Uterus (tissue), 4 donors: ENCODE results near the gene TSC2. TPM values are rescaled to one million over a fixed set of nuclear protein-coding genes. Genes with fewer than 3 reads are reported as not detected.
A peak's percentile ranks its signal among the peaks of the same experiment; 100 is the strongest.

Experiments
- DNase-seq, 2 donors: peaks; one replicate each; pipeline ENCODE4 v3.0.0-alpha.2; 2019 to 2020
- H3K27ac ChIP-seq, 2 donors: fragments of 200-600 bp; sonication (generic); 1 replicate in 1 of 2; 2 replicates in 1 of 2; pipeline ENCODE4 v1.5.1; 2016 to 2018
- H3K27me3 ChIP-seq, 2 donors: fragments of 200-600 bp; sonication (generic); one replicate each; pipeline ENCODE4 v1.5.1; 2018 to 2019; ENCODE audit warnings: control low read depth in 1 of 2
- H3K36me3 ChIP-seq, 2 donors: fragments of 200-600 bp; sonication (generic); one replicate each; pipeline ENCODE4 v1.5.1; 2019; ENCODE audit warnings: control low read depth in 1 of 2
- H3K4me1 ChIP-seq, 2 donors: fragments of 200-600 bp; sonication (generic); one replicate each; pipeline ENCODE4 v1.5.1; 2018 to 2019; ENCODE audit warnings: control low read depth in 1 of 2
- H3K4me3 ChIP-seq, 2 donors: fragments of 200-600 bp; sonication (generic); 1 replicate in 1 of 2; 2 replicates in 1 of 2; pipeline ENCODE4 v1.5.1; 2018 to 2019; ENCODE audit warnings: mild to moderate bottlenecking in 1 of 2
- H3K9me3 ChIP-seq, 2 donors: fragments of 200-600 bp; sonication (generic); one replicate each; pipeline ENCODE4 v1.5.1; 2019; ENCODE audit warnings: control low read depth in 1 of 2
- POLR2A ChIP-seq, 2 donors: fragments of 450-650 bp; IDR thresholded peaks; one replicate each; pipeline ENCODE4 v1.6.1; 2016; ENCODE audit warnings: antibody characterized with exemption in 2 of 2, mild to moderate bottlenecking in 1 of 2, moderate library complexity in 1 of 2
- intact Hi-C: fragments of 100-400 bp; cut with DNase I; formaldehyde crosslinking; loops from one replicate; pipeline ENCODE4 v1.15.1; 2023; ENCODE audit warnings: low total_unique reads
- total RNA-seq, 4 donors: library from RNA; depleted of rRNA in 3 of 4; stranded (reverse); fragments of >200 nt in 3 of 4; gene quantifications; one replicate each; pipeline versions ENCODE4 v1.1.0 to v1.2.4, GENCODE V29; 2014 to 2023
- TF ChIP-seq, protein P1 (sequence below), 4 experiments: fragments of 200-600 bp in 2 of 4; fragments of 450-650 bp in 2 of 4; sonication (generic) in 2 of 4; IDR thresholded peaks; one replicate each; pipeline ENCODE4 v1.5.1; 2016 to 2019; ENCODE audit warnings: antibody characterized with exemption in 4 of 4, mild to moderate bottlenecking in 2 of 4, moderate library complexity in 1 of 4
- donor health status: DM: yes; HTN: yes; CAD: no.

The TSC2 gene
- total RNA-seq, 4 donors from 2014 or later = 53.8 to 347 (median 131) TPM

GRCh38 chr16:2016407-2016922 lies 31.3 kb upstream of the TSC2 start:
- no peak for TF ChIP-seq POLR2A (IDR thresholded peaks at IDR 0.05)
- TF ChIP-seq, protein P1, sequence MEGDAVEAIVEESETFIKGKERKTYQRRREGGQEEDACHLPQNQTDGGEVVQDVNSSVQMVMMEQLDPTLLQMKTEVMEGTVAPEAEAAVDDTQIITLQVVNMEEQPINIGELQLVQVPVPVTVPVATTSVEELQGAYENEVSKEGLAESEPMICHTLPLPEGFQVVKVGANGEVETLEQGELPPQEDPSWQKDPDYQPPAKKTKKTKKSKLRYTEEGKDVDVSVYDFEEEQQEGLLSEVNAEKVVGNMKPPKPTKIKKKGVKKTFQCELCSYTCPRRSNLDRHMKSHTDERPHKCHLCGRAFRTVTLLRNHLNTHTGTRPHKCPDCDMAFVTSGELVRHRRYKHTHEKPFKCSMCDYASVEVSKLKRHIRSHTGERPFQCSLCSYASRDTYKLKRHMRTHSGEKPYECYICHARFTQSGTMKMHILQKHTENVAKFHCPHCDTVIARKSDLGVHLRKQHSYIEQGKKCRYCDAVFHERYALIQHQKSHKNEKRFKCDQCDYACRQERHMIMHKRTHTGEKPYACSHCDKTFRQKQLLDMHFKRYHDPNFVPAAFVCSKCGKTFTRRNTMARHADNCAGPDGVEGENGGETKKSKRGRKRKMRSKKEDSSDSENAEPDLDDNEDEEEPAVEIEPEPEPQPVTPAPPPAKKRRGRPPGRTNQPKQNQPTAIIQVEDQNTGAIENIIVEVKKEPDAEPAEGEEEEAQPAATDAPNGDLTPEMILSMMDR (IDR thresholded peaks at IDR 0.05) = no peak
- Histone ChIP-seq H3K9me3 (no peaks in the 10 kb centered on the region), H3K27me3 (peaks cover 0 to 9% of the 10 kb centered on the region in 2 donors), H3K36me3 (no peaks in the 10 kb centered on the region), H3K27ac (no peak overlapping the region), H3K4me3 (no peak overlapping the region), H3K4me1 (peaks cover 0 to 13% of the 10 kb centered on the region in 2 donors)
- intact Hi-C loops = no loop called here
- DNase-seq = no peak

GRCh38 chr16:2019518-2019920 lies 28.3 kb upstream of the TSC2 start, which contains the start of gene NPW:
Gene NPW, plus strand, starts transcription at chr16:2019785.
- H3K4me3 ChIP-seq = no peak within 1 kb of the TSS
- no peaks in the 10 kb centered on the region for H3K36me3 ChIP-seq
- no peak within 1 kb of the TSS for H3K27ac ChIP-seq
- no peaks in the 10 kb centered on the region for H3K9me3 ChIP-seq
- DNase-seq = no peak
- intact Hi-C loops = no loop called here
- H3K27me3 ChIP-seq = peaks cover 0 to 9% of the 10 kb centered on the region in 2 donors
- H3K4me1 ChIP-seq = peaks cover 0 to 13% of the 10 kb centered on the region in 2 donors
- TF ChIP-seq, protein P1 (IDR thresholded peaks at IDR 0.05) = no peak
- no peak for TF ChIP-seq POLR2A (IDR thresholded peaks at IDR 0.05)

DNA sequence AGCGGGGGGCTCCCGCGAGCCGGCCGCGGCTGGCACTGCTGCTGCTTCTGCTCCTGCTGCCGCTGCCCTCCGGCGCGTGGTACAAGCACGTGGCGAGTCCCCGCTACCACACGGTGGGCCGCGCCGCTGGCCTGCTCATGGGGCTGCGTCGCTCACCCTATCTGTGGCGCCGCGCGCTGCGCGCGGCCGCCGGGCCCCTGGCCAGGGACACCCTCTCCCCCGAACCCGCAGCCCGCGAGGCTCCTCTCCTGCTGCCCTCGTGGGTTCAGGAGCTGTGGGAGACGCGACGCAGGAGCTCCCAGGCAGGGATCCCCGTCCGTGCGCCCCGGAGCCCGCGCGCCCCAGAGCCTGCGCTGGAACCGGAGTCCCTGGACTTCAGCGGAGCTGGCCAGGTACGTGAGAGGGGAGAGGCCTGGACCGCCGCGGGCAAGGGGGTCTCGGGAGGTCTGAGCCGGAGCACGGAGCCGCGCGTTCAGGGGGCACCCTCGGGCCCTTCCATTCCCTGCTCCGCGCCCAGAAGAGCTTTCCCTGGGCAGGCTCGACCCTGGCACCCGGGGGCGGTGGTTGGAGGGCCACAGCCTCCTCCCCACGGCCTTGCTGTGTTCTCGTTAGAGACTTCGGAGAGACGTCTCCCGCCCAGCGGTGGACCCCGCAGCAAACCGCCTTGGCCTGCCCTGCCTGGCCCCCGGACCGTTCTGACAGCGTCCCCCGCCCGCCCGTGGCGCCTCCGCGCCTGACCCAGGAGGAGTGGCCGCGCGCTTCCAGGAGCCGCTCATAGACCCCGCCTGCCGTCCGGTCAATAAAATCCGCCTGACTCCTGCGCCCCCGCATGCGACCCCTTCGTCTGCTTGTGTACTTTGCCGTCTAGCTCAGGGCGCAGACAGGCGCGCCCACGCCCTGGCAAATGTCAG lies 27.6 kb upstream of the TSC2 start:
- H3K36me3 ChIP-seq = no peaks in the 10 kb centered on the region
- H3K9me3 ChIP-seq = no peaks in the 10 kb centered on the region
- H3K27ac ChIP-seq = no peak overlapping the region
- intact Hi-C loops = loop anchor here (5.0 kb wide), 1 partner anchor 122 kb away; no protein-coding TSS in a partner anchor
- H3K4me1 ChIP-seq = peaks cover 0 to 13% of the 10 kb centered on the region in 2 donors
- H3K27me3 ChIP-seq = peaks cover 0 to 9% of the 10 kb centered on the region in 2 donors
- no peak for TF ChIP-seq POLR2A (IDR thresholded peaks at IDR 0.05)
- TF ChIP-seq, protein P1 (IDR thresholded peaks at IDR 0.05) = no peak
- no peak overlapping the region for H3K4me3 ChIP-seq
- DNase-seq = no peak

DNA sequence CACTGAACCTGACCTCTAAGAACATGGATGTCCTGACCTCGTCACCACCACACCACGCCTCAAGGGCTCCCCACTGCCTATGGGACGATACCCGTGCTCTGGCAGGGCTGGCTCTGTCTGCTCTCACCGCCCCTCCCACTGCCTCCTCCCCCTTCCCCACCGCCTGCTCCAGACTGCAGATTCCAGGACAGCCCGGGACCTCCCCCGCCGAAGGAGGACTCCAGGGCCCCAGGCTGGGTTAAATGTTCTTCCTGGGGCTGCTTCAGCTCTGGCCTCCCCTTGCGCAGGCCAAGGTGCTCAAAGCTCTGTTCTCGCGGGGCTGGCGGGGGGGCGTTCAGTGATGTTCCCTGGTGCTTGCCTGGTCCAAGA lies 25.1 kb upstream of the TSC2 start:
- peak overlapping the region in 1 of 2 donors; percentile 12 for H3K4me3 ChIP-seq
- no peaks in the 10 kb centered on the region for H3K9me3 ChIP-seq
- H3K27ac ChIP-seq = peak overlapping the region in 1 of 2 donors; percentile 67
- no peak for TF ChIP-seq POLR2A (IDR thresholded peaks at IDR 0.05)
- TF ChIP-seq, protein P1 (IDR thresholded peaks at IDR 0.05) = no peak
- peaks cover 0 to 18% of the 10 kb centered on the region in 2 donors for H3K4me1 ChIP-seq
- DNase-seq = peak in 1 of 2 donors; percentile 60
- H3K36me3 ChIP-seq = no peaks in the 10 kb centered on the region
- intact Hi-C loops = loop anchor here (5.0 kb wide), 1 partner anchor 120 kb away; no protein-coding TSS in a partner anchor
- H3K27me3 ChIP-seq = peaks cover 0 to 9% of the 10 kb centered on the region in 2 donors
